Breast epithelium (tissue), 3 donors: ENCODE data around the gene OSBPL2.

Experiments
- POLR2A ChIP-seq: fragments of 450-650 bp; IDR thresholded peaks from one replicate; pipeline ENCODE4 v1.6.1; 2016; ENCODE audit warnings: antibody characterized with exemption, mild to moderate bottlenecking, moderate library complexity
- POLR2AphosphoS5 ChIP-seq, 3 donors: sonication (generic); formaldehyde crosslinking; IDR thresholded peaks; one replicate each; pipeline ENCODE4 v1.6.1; 2017; ENCODE audit warnings: antibody characterized with exemption in 3 of 3
- TF ChIP-seq, protein P1 (sequence below), 3 donors: fragments of 450-650 bp; IDR thresholded peaks; one replicate each; pipeline ENCODE4 v1.5.1; 2016 to 2017; ENCODE audit warnings: antibody characterized with exemption in 3 of 3, mild to moderate bottlenecking in 3 of 3, moderate library complexity in 3 of 3

DNA sequence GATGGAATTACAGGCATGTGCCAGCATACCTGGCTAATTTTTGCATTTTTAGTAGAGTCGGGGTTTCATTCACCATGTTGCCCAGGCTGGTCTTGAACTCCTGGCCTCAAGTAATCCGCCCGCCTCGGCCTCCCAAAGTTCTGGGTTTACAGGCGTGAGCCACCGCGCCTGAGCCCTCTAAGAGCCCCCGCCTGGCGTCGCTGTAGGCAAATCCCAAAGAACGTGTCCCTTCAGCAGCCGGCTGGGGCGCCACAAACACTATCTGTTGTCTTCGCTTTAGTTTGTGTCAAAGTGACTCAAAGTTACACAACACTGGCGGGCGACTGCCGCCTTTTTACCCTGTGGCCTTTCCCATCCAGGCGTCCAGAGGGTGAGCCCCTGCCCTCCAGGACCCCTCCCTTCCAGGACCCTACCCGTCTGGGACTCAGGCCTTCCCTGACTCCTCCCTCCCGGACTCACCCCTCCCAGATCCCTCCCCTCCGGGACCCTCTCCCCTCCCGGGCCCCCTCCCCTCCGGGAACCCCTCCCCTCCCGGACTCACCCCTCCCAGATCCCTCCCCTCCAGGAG, 63.5 kb downstream of the OSBPL2 start:
- TF ChIP-seq POLR2A, result no peak
- TF ChIP-seq, protein P1, sequence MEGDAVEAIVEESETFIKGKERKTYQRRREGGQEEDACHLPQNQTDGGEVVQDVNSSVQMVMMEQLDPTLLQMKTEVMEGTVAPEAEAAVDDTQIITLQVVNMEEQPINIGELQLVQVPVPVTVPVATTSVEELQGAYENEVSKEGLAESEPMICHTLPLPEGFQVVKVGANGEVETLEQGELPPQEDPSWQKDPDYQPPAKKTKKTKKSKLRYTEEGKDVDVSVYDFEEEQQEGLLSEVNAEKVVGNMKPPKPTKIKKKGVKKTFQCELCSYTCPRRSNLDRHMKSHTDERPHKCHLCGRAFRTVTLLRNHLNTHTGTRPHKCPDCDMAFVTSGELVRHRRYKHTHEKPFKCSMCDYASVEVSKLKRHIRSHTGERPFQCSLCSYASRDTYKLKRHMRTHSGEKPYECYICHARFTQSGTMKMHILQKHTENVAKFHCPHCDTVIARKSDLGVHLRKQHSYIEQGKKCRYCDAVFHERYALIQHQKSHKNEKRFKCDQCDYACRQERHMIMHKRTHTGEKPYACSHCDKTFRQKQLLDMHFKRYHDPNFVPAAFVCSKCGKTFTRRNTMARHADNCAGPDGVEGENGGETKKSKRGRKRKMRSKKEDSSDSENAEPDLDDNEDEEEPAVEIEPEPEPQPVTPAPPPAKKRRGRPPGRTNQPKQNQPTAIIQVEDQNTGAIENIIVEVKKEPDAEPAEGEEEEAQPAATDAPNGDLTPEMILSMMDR (IDR thresholded peaks at IDR 0.05), result peak; percentile 88 to 94 (median 91)
- TF ChIP-seq POLR2AphosphoS5 (IDR thresholded peaks at IDR 0.05), result peak; percentile 52 to 76 (median 60)
